ENCODE results near the gene PUS7L.

PUS7L gene

DNA sequence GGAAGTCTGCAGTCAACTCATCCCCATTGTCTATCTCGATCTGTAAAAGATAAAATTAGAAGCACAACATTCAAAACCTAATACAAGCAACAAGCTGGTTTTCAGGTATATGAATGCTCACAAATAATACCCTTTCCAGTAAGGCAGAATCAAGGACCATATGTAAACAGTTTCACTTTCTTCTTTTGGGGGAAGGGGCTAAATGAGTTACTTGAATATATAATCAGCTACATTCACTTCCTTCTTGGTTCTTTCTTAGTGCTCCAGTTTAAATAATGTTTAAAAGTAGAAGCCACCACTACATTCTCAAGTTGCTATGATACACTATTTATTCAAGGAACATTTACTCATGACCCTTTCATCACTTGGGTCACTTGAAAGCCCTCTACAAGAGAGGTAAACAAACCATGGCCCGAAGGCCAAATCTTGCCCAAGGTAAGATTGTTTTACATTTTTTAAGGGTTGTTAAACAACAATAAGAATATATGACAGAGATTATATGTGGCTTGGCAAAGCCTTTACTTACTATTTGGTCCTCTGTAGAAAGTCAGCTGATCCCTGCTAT, 37.2 kb upstream of the PUS7L start:
- Histone ChIP-seq H3K9ac (ENCODE audit: low read depth, low read length, poor library complexity, severe bottlenecking) (no peak overlapping the region), H3K9me3 (ENCODE audit: insufficient read depth, low read depth, low read length) (no peaks in the 10 kb centered on the region), H4K20me1 (ENCODE audit: insufficient read depth, low read length, poor library complexity, severe bottlenecking) (peaks cover 27% of the 10 kb centered on the region), H2AFZ (ENCODE audit: low read length) (no peak overlapping the region), H3K4me3 (ENCODE audit: low read length, poor library complexity, severe bottlenecking) (no peak overlapping the region), H3K9me2 (replicated peaks; ENCODE audit: low read depth, low read length) (no peaks in the 10 kb centered on the region), H3K4me2 (ENCODE audit: low read depth, low read length, poor library complexity, severe bottlenecking) (no peak overlapping the region), H3F3A (ENCODE audit: low read depth) (no peaks in the 10 kb centered on the region; the same call in 1 of the 2 replicates), H3K27me3 (ENCODE audit: insufficient read depth, low read length, poor library complexity, severe bottlenecking) (no peaks in the 10 kb centered on the region), H3K4me1 (ENCODE audit: insufficient read depth, low read length, poor library complexity, severe bottlenecking) (peaks cover 7% of the 10 kb centered on the region), H3K36me3 (ENCODE audit: insufficient read depth, low read length) (peaks cover 52% of the 10 kb centered on the region), H3K79me2 (ENCODE audit: insufficient read depth, low read length) (peaks cover 14% of the 10 kb centered on the region)
- no peak for TF ChIP-seq EZH2phosphoT487 (IDR thresholded peaks at IDR 0.05; ENCODE audit: borderline replicate concordance)
- TF ChIP-seq, protein P1, sequence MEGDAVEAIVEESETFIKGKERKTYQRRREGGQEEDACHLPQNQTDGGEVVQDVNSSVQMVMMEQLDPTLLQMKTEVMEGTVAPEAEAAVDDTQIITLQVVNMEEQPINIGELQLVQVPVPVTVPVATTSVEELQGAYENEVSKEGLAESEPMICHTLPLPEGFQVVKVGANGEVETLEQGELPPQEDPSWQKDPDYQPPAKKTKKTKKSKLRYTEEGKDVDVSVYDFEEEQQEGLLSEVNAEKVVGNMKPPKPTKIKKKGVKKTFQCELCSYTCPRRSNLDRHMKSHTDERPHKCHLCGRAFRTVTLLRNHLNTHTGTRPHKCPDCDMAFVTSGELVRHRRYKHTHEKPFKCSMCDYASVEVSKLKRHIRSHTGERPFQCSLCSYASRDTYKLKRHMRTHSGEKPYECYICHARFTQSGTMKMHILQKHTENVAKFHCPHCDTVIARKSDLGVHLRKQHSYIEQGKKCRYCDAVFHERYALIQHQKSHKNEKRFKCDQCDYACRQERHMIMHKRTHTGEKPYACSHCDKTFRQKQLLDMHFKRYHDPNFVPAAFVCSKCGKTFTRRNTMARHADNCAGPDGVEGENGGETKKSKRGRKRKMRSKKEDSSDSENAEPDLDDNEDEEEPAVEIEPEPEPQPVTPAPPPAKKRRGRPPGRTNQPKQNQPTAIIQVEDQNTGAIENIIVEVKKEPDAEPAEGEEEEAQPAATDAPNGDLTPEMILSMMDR (conservative IDR thresholded peaks at IDR 0.05; ENCODE audit: low read length) = no peak

DNA sequence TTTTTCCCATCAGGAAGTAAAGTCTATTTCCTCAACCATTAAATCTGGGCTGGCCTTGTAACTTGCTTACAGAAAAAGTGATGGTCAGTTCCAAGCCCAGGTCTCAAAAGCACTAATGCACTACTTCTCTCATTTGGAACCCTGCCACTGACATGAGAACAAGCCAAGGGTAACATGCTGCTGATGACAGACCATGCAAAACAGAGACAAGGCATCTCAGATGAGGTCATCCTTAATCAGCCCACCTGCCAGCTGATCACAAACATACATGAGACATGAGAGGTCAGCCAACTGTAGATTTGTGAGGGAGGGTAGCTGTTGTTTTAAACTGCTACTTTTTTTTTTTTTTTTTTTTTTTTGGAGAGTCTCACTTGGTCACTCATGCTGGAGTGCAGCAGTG, 31.4 kb upstream of the PUS7L start:
- no peak overlapping the region for H3K4me2 ChIP-seq (ENCODE audit: low read depth, low read length, poor library complexity, severe bottlenecking)
- no peak overlapping the region for H3K9ac ChIP-seq (ENCODE audit: low read depth, low read length, poor library complexity, severe bottlenecking)
- no peak for TF ChIP-seq EZH2phosphoT487 (IDR thresholded peaks at IDR 0.05; ENCODE audit: borderline replicate concordance)
- TF ChIP-seq, protein P1 (conservative IDR thresholded peaks at IDR 0.05; ENCODE audit: low read length) = no peak
- no peaks in the 10 kb centered on the region for H4K20me1 ChIP-seq (ENCODE audit: insufficient read depth, low read length, poor library complexity, severe bottlenecking)
- no peaks in the 10 kb centered on the region for H3K9me3 ChIP-seq (ENCODE audit: insufficient read depth, low read depth, low read length)
- no peaks in the 10 kb centered on the region for H3K4me1 ChIP-seq (ENCODE audit: insufficient read depth, low read length, poor library complexity, severe bottlenecking)
- no peaks in the 10 kb centered on the region for H3F3A ChIP-seq (ENCODE audit: low read depth)
- no peak overlapping the region for H3K4me3 ChIP-seq (ENCODE audit: low read length, poor library complexity, severe bottlenecking)
- no peaks in the 10 kb centered on the region for H3K79me2 ChIP-seq (ENCODE audit: insufficient read depth, low read length)
- no peaks in the 10 kb centered on the region for H3K9me2 ChIP-seq (replicated peaks; ENCODE audit: low read depth, low read length)
- peaks cover 24% of the 10 kb centered on the region; the same call in 1 of the 2 replicates for H3K36me3 ChIP-seq (ENCODE audit: insufficient read depth, low read length)
- H2AFZ ChIP-seq (ENCODE audit: low read length) = no peak overlapping the region
- H3K27me3 ChIP-seq (ENCODE audit: insufficient read depth, low read length, poor library complexity, severe bottlenecking) = no peaks in the 10 kb centered on the region

DNA sequence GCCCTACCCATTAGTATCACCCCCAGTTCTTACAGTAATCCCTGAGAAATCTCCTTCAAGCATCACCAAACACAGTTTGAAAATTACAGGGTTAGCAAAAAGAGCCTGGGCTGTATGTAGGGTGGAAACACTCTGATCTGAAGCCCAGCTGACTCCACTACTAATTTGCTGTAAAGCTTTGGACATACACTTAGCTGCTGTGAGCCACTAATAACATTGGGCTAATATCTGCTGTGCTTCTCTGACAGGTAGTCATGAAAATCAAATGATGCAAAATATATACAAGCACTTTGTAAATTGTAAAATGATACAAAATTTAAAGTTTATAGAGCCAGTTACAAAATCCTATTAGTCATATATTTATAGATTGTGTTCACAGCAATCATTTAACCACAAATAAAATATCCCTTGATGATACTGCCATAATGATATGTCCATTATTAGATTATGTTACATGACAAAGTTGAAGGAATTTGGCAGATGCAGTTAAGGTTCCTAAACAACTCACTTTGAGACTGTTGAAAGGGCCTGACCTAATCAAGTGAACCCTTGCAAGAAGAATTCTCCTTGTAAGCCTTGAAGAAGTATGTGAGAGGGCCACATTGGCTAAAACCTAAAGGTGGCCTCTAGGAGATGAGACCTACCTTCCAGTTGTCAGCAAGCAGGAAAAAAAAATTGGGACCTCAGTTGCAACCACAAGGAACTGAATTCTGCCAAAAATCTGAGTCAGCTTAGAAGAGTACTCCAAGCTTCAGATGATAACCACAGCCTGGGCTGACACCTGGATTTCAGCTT, 28.5 kb upstream of the PUS7L start:
- Histone ChIP-seq H3K9ac (ENCODE audit: low read depth, low read length, poor library complexity, severe bottlenecking) (no peak overlapping the region), H2AFZ (ENCODE audit: low read length) (no peak overlapping the region), H3K4me1 (ENCODE audit: insufficient read depth, low read length, poor library complexity, severe bottlenecking) (no peaks in the 10 kb centered on the region), H3K27me3 (ENCODE audit: insufficient read depth, low read length, poor library complexity, severe bottlenecking) (no peaks in the 10 kb centered on the region), H3K4me3 (ENCODE audit: low read length, poor library complexity, severe bottlenecking) (no peak overlapping the region), H3K9me2 (replicated peaks; ENCODE audit: low read depth, low read length) (no peaks in the 10 kb centered on the region), H3F3A (ENCODE audit: low read depth) (no peaks in the 10 kb centered on the region), H3K9me3 (ENCODE audit: insufficient read depth, low read depth, low read length) (no peaks in the 10 kb centered on the region), H3K4me2 (ENCODE audit: low read depth, low read length, poor library complexity, severe bottlenecking) (no peak overlapping the region), H3K79me2 (ENCODE audit: insufficient read depth, low read length) (no peaks in the 10 kb centered on the region), H3K36me3 (ENCODE audit: insufficient read depth, low read length) (peaks cover 51% of the 10 kb centered on the region; the same call in 1 of the 2 replicates), H4K20me1 (ENCODE audit: insufficient read depth, low read length, poor library complexity, severe bottlenecking) (no peaks in the 10 kb centered on the region)
- no peak for TF ChIP-seq EZH2phosphoT487 (IDR thresholded peaks at IDR 0.05; ENCODE audit: borderline replicate concordance)
- TF ChIP-seq, protein P1 (conservative IDR thresholded peaks at IDR 0.05; ENCODE audit: low read length) = no peak
